HG02938 (cell line): ENCODE measurements around the gene COL3A1.

Source experiments
- ATAC-seq: cut with Tn5 transposase; IDR thresholded peaks from one replicate; pipeline ENCODE4 v1.9.1; 2021; ENCODE audit warnings: mild to moderate bottlenecking, moderate library complexity; ENCODE audit not compliant: unreplicated experiment

Gene COL3A1

GRCh38 chr2:188975497-188976102, 1.4 kb downstream of the COL3A1 start:
- ATAC-seq = no peak

- no peak for ATAC-seq
These were observed 2.5 kb downstream of the COL3A1 start for GRCh38 chr2:188976545-188977268.

- no peak for ATAC-seq
These were observed 3.1 kb downstream of the COL3A1 start for GRCh38 chr2:188977317-188977716.

- ATAC-seq = peak; percentile 89
These were observed 4.3 kb downstream of the COL3A1 start for GRCh38 chr2:188978291-188979081.

GRCh38 chr2:188979187-188980114, 5.3 kb downstream of the COL3A1 start:
- ATAC-seq = peak; percentile 26

- no peak for ATAC-seq
These were observed 9.4 kb downstream of the COL3A1 start for GRCh38 chr2:188983427-188984064.

- no peak for ATAC-seq
These were observed 9.9 kb downstream of the COL3A1 start for GRCh38 chr2:188984065-188984491.

- ATAC-seq = no peak
These were observed 10.5 kb downstream of the COL3A1 start for GRCh38 chr2:188984680-188985079.

GRCh38 chr2:188986839-188987238, 12.7 kb downstream of the COL3A1 start:
- ATAC-seq = no peak

GRCh38 chr2:188993247-188993646, 19.1 kb downstream of the COL3A1 start:
- ATAC-seq = no peak

GRCh38 chr2:188997263-188997662, 23.1 kb downstream of the COL3A1 start:
- no peak for ATAC-seq

- ATAC-seq = no peak
These were observed 26.0 kb downstream of the COL3A1 start for GRCh38 chr2:189000221-189000620.

- ATAC-seq = no peak
These were observed 27.9 kb downstream of the COL3A1 start for GRCh38 chr2:189002079-189002478.

GRCh38 chr2:189008555-189009262, 34.5 kb downstream of the COL3A1 start:
- no peak for ATAC-seq

- ATAC-seq = no peak
These were observed 36.4 kb downstream of the COL3A1 start for GRCh38 chr2:189010536-189010935.

GRCh38 chr2:189012351-189012750, 38.2 kb downstream of the COL3A1 start:
- ATAC-seq = no peak

- no peak for ATAC-seq
These were observed 38.9 kb downstream of the COL3A1 start for GRCh38 chr2:189013031-189013430.

GRCh38 chr2:189013671-189014448, 39.7 kb downstream of the COL3A1 start:
- no peak for ATAC-seq
